ENCODE measurements around the gene RRP1B.
A peak's percentile ranks its signal among the peaks of the same experiment; 100 is the strongest.

RRP1B gene

GRCh38 chr21:43726686-43727518 lies 67.5 kb downstream of the RRP1B start:
- TF ChIP-seq, protein P1, sequence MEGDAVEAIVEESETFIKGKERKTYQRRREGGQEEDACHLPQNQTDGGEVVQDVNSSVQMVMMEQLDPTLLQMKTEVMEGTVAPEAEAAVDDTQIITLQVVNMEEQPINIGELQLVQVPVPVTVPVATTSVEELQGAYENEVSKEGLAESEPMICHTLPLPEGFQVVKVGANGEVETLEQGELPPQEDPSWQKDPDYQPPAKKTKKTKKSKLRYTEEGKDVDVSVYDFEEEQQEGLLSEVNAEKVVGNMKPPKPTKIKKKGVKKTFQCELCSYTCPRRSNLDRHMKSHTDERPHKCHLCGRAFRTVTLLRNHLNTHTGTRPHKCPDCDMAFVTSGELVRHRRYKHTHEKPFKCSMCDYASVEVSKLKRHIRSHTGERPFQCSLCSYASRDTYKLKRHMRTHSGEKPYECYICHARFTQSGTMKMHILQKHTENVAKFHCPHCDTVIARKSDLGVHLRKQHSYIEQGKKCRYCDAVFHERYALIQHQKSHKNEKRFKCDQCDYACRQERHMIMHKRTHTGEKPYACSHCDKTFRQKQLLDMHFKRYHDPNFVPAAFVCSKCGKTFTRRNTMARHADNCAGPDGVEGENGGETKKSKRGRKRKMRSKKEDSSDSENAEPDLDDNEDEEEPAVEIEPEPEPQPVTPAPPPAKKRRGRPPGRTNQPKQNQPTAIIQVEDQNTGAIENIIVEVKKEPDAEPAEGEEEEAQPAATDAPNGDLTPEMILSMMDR (IDR thresholded peaks at IDR 0.05; ENCODE audit: low read depth, low read length), result no peak
- no peak for DNase-seq (ENCODE audit: extremely low read depth, low read depth)

DNA sequence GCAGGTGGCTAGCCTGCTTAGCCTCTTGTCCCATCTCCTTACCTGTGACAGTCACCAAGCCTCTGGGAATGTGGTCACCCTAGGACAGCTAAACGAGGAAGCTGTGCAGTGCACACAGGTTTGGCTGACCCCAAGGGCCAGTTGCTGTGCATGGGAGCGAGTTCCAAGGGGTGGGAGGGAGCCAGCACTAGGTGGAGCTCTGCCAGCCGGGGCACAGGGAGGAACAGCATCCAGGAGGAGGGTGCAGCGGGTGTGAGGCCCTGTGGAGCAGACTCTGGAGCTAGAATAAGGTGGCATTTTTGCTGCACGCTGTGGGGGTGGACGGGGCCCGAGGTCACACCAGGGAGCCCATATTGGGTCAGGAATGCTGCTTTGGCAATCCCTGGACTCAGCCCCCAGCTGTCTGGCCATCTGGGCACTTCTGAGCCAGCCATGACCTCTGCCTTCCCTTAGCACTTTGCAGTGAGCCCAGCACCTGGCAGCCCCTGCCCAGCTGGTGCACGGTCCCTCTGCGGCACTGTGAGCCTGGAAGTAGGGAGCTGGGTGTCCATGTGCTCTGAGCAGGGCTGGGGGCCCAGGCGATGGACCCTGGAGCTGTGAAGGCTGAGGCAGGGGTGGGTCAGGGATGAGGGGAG lies 68.3 kb downstream of the RRP1B start:
- no peak for DNase-seq (ENCODE audit: extremely low read depth, low read depth)
- TF ChIP-seq, protein P1 (IDR thresholded peaks at IDR 0.05; ENCODE audit: low read depth, low read length), result no peak

- no peak for DNase-seq (ENCODE audit: extremely low read depth, low read depth)
- TF ChIP-seq, protein P1 (IDR thresholded peaks at IDR 0.05; ENCODE audit: low read depth, low read length), result no peak
Measured at GRCh38 chr21:43728154-43728466, 68.8 kb downstream of the RRP1B start.

DNA sequence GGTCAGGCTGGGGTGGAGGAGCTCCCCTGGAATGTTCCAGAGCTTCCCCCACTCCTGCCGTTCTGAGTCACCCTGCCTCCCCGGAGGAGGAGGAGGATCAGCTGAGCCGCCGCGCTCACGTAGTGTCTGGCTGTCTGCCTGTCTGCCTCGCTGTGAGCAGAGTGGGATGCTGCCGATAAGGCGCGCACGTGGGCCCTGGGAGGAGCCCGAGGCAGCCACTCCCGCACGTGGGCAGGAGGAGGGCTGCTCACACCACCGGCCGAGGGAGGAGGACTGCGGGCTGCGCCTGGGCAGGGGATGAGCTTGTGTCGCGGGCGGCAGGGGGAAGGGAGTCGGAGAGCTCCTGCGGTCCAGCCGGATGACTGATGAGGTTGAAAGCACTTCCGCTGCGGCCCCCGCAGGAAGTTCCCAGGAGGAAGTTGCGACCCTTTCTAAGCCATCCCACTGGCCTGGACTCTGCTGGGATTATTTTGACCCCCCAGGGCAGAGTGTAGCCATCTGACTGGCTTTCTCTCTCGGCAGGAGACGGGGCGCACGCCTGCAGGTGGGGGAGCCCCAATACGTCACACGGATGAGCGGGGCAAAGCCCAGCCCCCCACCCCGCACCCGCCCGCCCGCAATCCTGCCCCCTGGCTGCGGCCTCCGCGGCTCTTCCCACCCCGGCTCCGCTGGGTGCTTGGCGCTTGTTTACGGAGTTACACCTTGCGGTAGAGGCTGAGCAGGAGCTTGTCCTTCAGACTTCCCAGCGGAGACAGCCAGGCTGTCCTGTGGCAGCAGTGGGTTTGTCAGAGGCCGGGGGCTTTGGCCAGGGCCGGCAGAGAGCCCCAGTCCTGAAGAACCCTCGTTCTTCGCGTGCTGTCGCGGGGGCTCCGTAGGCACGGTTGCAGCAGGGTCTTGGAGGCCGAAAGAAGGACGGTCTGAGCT lies 69.4 kb downstream of the RRP1B start:
- peak; percentile 90 for DNase-seq (ENCODE audit: extremely low read depth, low read depth)
- TF ChIP-seq, protein P1 (IDR thresholded peaks at IDR 0.05; ENCODE audit: low read depth, low read length), result peak; percentile 10

DNA sequence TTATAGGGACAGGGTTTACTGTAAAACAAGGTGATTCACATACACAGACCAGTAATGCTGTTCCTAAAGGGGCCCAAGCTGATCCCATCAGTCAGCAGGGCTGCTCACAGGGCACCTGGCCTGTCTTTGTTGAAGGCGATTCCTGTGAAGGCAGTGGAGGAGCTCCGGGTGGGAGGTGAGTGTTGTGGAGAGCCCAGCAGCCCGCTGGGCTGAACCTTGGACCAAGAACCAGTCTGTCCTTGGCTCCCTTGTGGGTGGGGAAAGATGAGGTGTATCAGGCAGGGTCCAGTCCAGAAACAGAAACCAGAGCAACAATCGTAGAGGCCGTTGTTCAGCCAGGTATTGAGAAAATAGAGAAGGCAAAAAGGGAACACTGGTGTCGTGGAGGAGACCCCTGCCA lies 72.1 kb downstream of the RRP1B start:
- TF ChIP-seq, protein P1 (IDR thresholded peaks at IDR 0.05; ENCODE audit: low read depth, low read length), result no peak
- no peak for DNase-seq (ENCODE audit: extremely low read depth, low read depth)

GRCh38 chr21:43731891-43732711 lies 72.7 kb downstream of the RRP1B start:
- TF ChIP-seq, protein P1 (IDR thresholded peaks at IDR 0.05; ENCODE audit: low read depth, low read length), result no peak
- no peak for DNase-seq (ENCODE audit: extremely low read depth, low read depth)
